Neuronal stem cell (in vitro differentiated cells): ENCODE measurements around the gene IFNLR1.

Experiments
- DNase-seq: peaks from one replicate; pipeline ENCODE4 v3.0.0-alpha.2; 2013; ENCODE audit warnings: low spot score
- H2AFZ ChIP-seq: one replicate; pipeline ENCODE4 v1.6.1; 2013; ENCODE audit warnings: mild to moderate bottlenecking, low read length, inconsistent platforms
- H2AK5ac ChIP-seq: 2 replicates; pipeline ENCODE4 v1.6.1; 2013; ENCODE audit warnings: low read depth, mild to moderate bottlenecking, inconsistent platforms, low read length, moderate library complexity, mixed read lengths
- H2BK120ac ChIP-seq: 2 replicates; pipeline ENCODE4 v1.6.1; 2013; ENCODE audit warnings: low read depth, mild to moderate bottlenecking, inconsistent platforms, low read length, moderate library complexity, mixed read lengths
- H2BK12ac ChIP-seq: one replicate; pipeline ENCODE4 v1.6.1; 2013; ENCODE audit warnings: low read length, inconsistent platforms
- H2BK15ac ChIP-seq: 2 replicates; pipeline ENCODE4 v1.6.1; 2013; ENCODE audit warnings: mild to moderate bottlenecking, low read length, inconsistent platforms, mixed read lengths
- H2BK5ac ChIP-seq: one replicate; pipeline ENCODE4 v1.6.1; 2013; ENCODE audit warnings: inconsistent platforms, mild to moderate bottlenecking, low read length, moderate library complexity
- H3K14ac ChIP-seq: one replicate; pipeline ENCODE4 v1.6.1; 2013; ENCODE audit warnings: low read length, inconsistent platforms
- H3K18ac ChIP-seq: 2 replicates; pipeline ENCODE4 v1.6.1; 2013; ENCODE audit warnings: low read length, inconsistent platforms
- H3K23ac ChIP-seq: 2 replicates; pipeline ENCODE4 v1.6.1; 2013; ENCODE audit warnings: low read depth, mild to moderate bottlenecking, mixed read lengths, low read length, inconsistent platforms; ENCODE audit not compliant: poor library complexity
- H3K27ac ChIP-seq: replicated peaks from 3 replicates; pipeline ENCODE4 v1.5.1; 2013; ENCODE audit warnings: low read length, inconsistent platforms
- H3K27me3 ChIP-seq, 3 experiments: 2 replicates each; pipeline ENCODE4 v1.6.1; 2013; ENCODE audit warnings: low read length in 3 of 3, mild to moderate bottlenecking in 2 of 3, inconsistent platforms in 1 of 3, low read depth in 1 of 3, mixed read lengths in 1 of 3, moderate library complexity in 1 of 3; ENCODE audit not compliant: control insufficient read depth in 3 of 3, insufficient read depth in 3 of 3
- H3K36me3 ChIP-seq, 2 donors: replicated peaks in 1 of 2; 2 replicates each; pipeline ENCODE4 v1.6.1; 2013; ENCODE audit warnings: low read length in 2 of 2; ENCODE audit not compliant: control insufficient read depth in 2 of 2, insufficient read depth in 2 of 2
- H3K4ac ChIP-seq: 2 replicates; pipeline ENCODE4 v1.6.1; 2013; ENCODE audit warnings: inconsistent platforms, mild to moderate bottlenecking, low read length, moderate library complexity
- H3K4me1 ChIP-seq, 2 donors: 1 replicate in 1 of 2; 2 replicates in 1 of 2; pipeline ENCODE4 v1.6.1; 2013; ENCODE audit warnings: low read length in 2 of 2, low read depth in 1 of 2; ENCODE audit not compliant: control insufficient read depth in 2 of 2, insufficient read depth in 1 of 2
- H3K4me2 ChIP-seq: one replicate; pipeline ENCODE4 v1.6.1; 2013; ENCODE audit warnings: mild to moderate bottlenecking, low read length, inconsistent platforms; ENCODE audit not compliant: insufficient read depth, poor library complexity, severe bottlenecking
- H3K4me3 ChIP-seq, 2 donors: 2 replicates each; pipeline ENCODE4 v1.5.1; 2013; ENCODE audit warnings: low read length in 2 of 2, mild to moderate bottlenecking in 2 of 2, inconsistent platforms in 1 of 2, moderate library complexity in 1 of 2
- H3K79me1 ChIP-seq: one replicate; pipeline ENCODE4 v1.6.1; 2013; ENCODE audit warnings: low read depth, mild to moderate bottlenecking, inconsistent platforms, low read length, moderate library complexity
- H3K9ac ChIP-seq: one replicate; pipeline ENCODE4 v1.6.1; 2013; ENCODE audit warnings: mild to moderate bottlenecking, low read depth, low read length, inconsistent platforms; ENCODE audit not compliant: poor library complexity
- H3K9me3 ChIP-seq, 2 donors: replicated peaks in 1 of 2; 2 replicates each; pipeline versions ENCODE3 to v1.6.1; 2013; ENCODE audit warnings: low read length in 2 of 2, mild to moderate bottlenecking in 2 of 2, inconsistent platforms in 1 of 2, low read depth in 1 of 2, mixed read lengths in 1 of 2, moderate library complexity in 1 of 2; ENCODE audit not compliant: control insufficient read depth in 2 of 2, insufficient read depth in 1 of 2
- H4K8ac ChIP-seq: one replicate; pipeline ENCODE4 v1.6.1; 2013; ENCODE audit warnings: low read depth, mild to moderate bottlenecking, inconsistent platforms, low read length, moderate library complexity
- H4K91ac ChIP-seq: one replicate; pipeline ENCODE4 v1.6.1; 2013; ENCODE audit warnings: low read length, low read depth, mild to moderate bottlenecking, inconsistent platforms; ENCODE audit not compliant: poor library complexity
- WGBS, 2 donors: extraction: QIAGEN DNeasy Blood & Tissue Kit; methylation state at CpG; one replicate each; pipeline ENCODE4 v1.1.7; 2013; ENCODE audit warnings: missing lambda C conversion rate in 2 of 2, mixed read lengths in 1 of 2; ENCODE audit not compliant: insufficient read length in 2 of 2, insufficient replicate concordance in 1 of 2; ENCODE audit errors: extremely low coverage in 2 of 2; 5-methylcytosine and 5-hydroxymethylcytosine counted together

Gene IFNLR1

DNA sequence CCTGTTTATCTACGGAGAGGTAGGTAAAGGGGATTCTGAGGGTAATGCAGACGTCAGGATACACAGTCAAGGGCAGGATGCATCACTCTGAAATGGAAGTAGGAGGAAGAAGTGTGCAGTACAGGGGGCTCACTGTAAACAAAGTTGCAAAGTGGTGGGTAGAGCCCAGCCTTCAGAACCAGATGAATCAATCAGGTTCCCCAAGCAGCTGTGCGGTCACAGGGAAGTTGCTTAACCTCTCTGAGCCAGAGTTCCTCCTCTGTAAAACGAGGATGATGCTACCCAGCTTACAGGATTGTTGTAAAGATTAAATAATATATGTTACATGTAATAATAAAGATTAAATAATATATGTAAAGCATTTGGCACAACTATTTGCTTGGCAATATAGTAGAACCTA is 61.6 kb downstream of the IFNLR1 start:
- H3K18ac ChIP-seq: no peak overlapping the region
- no peak overlapping the region for H2AFZ ChIP-seq
- H3K4me2 ChIP-seq: no peak overlapping the region
- no peak overlapping the region for H3K23ac ChIP-seq
- H4K8ac ChIP-seq: no peak overlapping the region
- H2BK5ac ChIP-seq: no peak overlapping the region
- no peak overlapping the region for H2BK120ac ChIP-seq
- no peak overlapping the region for H3K4me3 ChIP-seq
- no peak overlapping the region for H3K9ac ChIP-seq
- H2AK5ac ChIP-seq: no peak overlapping the region
- no peak overlapping the region for H2BK12ac ChIP-seq
- no peak overlapping the region for H2BK15ac ChIP-seq
- H3K14ac ChIP-seq: no peak overlapping the region
- H3K27me3 ChIP-seq: peaks cover 0 to 2% (median 0%) of the 10 kb centered on the region in 3 experiments
- DNase-seq: no peak
- H3K4me1 ChIP-seq: peaks cover 0 to 3% of the 10 kb centered on the region in 2 donors
- no CpG with 5 or more reads among the region's 4 CpGs for WGBS, 2 donors
- H3K27ac ChIP-seq: no peak overlapping the region
- peaks cover 0 to 2% of the 10 kb centered on the region in 2 donors for H3K9me3 ChIP-seq
- H3K4ac ChIP-seq: no peak overlapping the region
- no peaks in the 10 kb centered on the region for H3K36me3 ChIP-seq
- H4K91ac ChIP-seq: no peak overlapping the region
- H3K79me1 ChIP-seq: no peaks in the 10 kb centered on the region

DNA sequence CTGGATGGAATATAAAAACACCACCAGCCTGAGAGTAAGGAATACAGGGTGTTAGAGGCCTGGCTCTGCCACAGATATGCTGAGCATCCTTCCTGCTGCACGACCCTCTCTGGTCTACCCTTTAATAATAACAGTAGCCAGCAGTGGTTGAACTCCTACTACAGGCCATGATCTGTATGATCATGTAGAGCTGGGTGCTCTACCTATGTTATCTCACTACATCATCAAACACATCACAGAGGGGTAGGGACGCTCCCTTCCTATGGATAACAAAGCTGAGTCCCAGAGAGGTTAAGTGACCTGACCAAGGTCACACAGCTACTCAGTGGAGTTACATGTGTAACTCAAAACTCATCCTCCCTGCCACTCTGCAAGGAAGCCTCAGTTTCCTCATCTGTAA is 62.1 kb downstream of the IFNLR1 start:
- Histone ChIP-seq H3K23ac (no peak overlapping the region), H2BK12ac (no peak overlapping the region), H3K27me3 (peaks cover 0 to 2% (median 0%) of the 10 kb centered on the region in 3 experiments), H4K8ac (no peak overlapping the region), H2BK15ac (no peak overlapping the region), H3K4ac (no peak overlapping the region), H3K4me3 (no peak overlapping the region), H3K4me2 (no peak overlapping the region), H4K91ac (no peak overlapping the region), H3K79me1 (no peaks in the 10 kb centered on the region), H2BK5ac (no peak overlapping the region), H3K9ac (no peak overlapping the region), H2AFZ (no peak overlapping the region), H3K27ac (no peak overlapping the region), H3K14ac (no peak overlapping the region), H3K9me3 (no peaks in the 10 kb centered on the region), H3K18ac (no peak overlapping the region), H2AK5ac (no peak overlapping the region), H2BK120ac (no peak overlapping the region), H3K4me1 (peaks cover 0 to 3% of the 10 kb centered on the region in 2 donors), H3K36me3 (no peaks in the 10 kb centered on the region)
- DNase-seq: no peak
- no CpG with 5 or more reads among the region's 2 CpGs for WGBS, 2 donors

DNA sequence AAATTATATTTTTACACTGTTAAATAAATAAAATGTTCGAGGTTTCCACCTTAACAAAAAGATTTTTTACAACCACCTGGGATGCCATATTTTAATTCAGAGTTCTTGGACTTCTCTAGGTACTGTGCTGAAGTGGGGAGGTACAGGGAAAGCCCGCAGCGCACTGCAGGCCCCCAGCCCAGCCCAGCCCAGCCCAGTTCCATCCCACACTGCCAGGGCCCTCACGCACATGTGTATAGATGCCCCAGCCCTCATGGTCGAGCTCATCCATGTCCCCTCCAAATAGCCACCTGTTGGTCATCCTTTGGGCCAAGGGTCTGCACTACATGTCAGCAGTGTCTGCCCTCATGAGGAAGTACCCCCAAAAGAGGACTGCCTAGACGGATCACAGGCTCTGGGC is 63.5 kb downstream of the IFNLR1 start:
- peaks cover 0 to 6% (median 0%) of the 10 kb centered on the region in 3 experiments for H3K27me3 ChIP-seq
- no peaks in the 10 kb centered on the region for H3K36me3 ChIP-seq
- H3K4me2 ChIP-seq: no peak overlapping the region
- no peak overlapping the region for H2BK120ac ChIP-seq
- no CpG with 5 or more reads among the region's 6 CpGs for WGBS, 2 donors
- H3K23ac ChIP-seq: no peak overlapping the region
- no peak for DNase-seq
- no peak overlapping the region for H3K9ac ChIP-seq
- H2BK15ac ChIP-seq: no peak overlapping the region
- peaks cover 0 to 3% of the 10 kb centered on the region in 2 donors for H3K4me1 ChIP-seq
- no peaks in the 10 kb centered on the region for H3K9me3 ChIP-seq
- no peak overlapping the region for H3K18ac ChIP-seq
- H3K4me3 ChIP-seq: no peak overlapping the region
- H2BK5ac ChIP-seq: no peak overlapping the region
- no peak overlapping the region for H2AK5ac ChIP-seq
- H2AFZ ChIP-seq: no peak overlapping the region
- no peak overlapping the region for H3K27ac ChIP-seq
- H3K79me1 ChIP-seq: no peaks in the 10 kb centered on the region
- H4K8ac ChIP-seq: no peak overlapping the region
- H4K91ac ChIP-seq: no peak overlapping the region
- no peak overlapping the region for H2BK12ac ChIP-seq
- H3K14ac ChIP-seq: no peak overlapping the region
- no peak overlapping the region for H3K4ac ChIP-seq

DNA sequence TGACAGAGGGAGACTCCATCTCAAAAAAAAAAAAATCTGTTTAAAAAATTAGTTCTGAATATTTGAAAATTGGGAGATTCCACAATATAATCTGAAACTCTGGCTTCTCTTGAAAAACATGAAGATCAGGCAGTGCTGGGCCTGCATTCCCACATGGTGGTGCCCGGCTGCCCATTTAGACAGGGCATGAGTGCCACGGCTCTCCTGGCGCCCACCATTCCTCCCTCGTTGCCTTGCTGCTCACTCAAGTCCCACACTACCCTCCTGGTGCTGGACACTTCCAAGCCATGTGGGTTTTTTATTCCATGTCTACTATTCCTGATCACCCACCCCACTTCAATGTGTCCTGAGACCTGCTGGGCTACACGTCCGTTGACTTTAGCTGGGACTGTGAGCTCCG is 64.3 kb downstream of the IFNLR1 start:
- no CpG with 5 or more reads among the region's 7 CpGs for WGBS, 2 donors
- no peak overlapping the region for H3K18ac ChIP-seq
- peaks cover 0 to 4% (median 0%) of the 10 kb centered on the region in 3 experiments for H3K27me3 ChIP-seq
- no peak overlapping the region for H3K4ac ChIP-seq
- H3K23ac ChIP-seq: no peak overlapping the region
- H2BK12ac ChIP-seq: no peak overlapping the region
- no peak overlapping the region for H4K91ac ChIP-seq
- H3K9me3 ChIP-seq: no peaks in the 10 kb centered on the region
- H4K8ac ChIP-seq: no peak overlapping the region
- DNase-seq: no peak
- H2BK5ac ChIP-seq: no peak overlapping the region
- no peaks in the 10 kb centered on the region for H3K36me3 ChIP-seq
- H3K79me1 ChIP-seq: no peaks in the 10 kb centered on the region
- H2AFZ ChIP-seq: no peak overlapping the region
- H3K4me1 ChIP-seq: peaks cover 0 to 3% of the 10 kb centered on the region in 2 donors
- H2AK5ac ChIP-seq: peak overlapping the region; percentile 41
- H2BK120ac ChIP-seq: no peak overlapping the region
- no peak overlapping the region for H3K27ac ChIP-seq
- no peak overlapping the region for H3K4me3 ChIP-seq
- H3K9ac ChIP-seq: no peak overlapping the region
- no peak overlapping the region for H3K14ac ChIP-seq
- H3K4me2 ChIP-seq: no peak overlapping the region
- no peak overlapping the region for H2BK15ac ChIP-seq
